NCI-H748 (cell line): Measurements from ENCODE around the gene SLC23A1.
"Not testable (repeated sequence)": the region's sequence is repeated elsewhere in the genome, so short reads cannot be mapped to it uniquely, and the experiment has no call there.

Experiments used
- DNase-seq: peaks from one replicate; lab custom pipeline; 2025; ENCODE audit not compliant: unreplicated experiment; lab: John Stamatoyannopoulos, UW

The SLC23A1 gene

DNA sequence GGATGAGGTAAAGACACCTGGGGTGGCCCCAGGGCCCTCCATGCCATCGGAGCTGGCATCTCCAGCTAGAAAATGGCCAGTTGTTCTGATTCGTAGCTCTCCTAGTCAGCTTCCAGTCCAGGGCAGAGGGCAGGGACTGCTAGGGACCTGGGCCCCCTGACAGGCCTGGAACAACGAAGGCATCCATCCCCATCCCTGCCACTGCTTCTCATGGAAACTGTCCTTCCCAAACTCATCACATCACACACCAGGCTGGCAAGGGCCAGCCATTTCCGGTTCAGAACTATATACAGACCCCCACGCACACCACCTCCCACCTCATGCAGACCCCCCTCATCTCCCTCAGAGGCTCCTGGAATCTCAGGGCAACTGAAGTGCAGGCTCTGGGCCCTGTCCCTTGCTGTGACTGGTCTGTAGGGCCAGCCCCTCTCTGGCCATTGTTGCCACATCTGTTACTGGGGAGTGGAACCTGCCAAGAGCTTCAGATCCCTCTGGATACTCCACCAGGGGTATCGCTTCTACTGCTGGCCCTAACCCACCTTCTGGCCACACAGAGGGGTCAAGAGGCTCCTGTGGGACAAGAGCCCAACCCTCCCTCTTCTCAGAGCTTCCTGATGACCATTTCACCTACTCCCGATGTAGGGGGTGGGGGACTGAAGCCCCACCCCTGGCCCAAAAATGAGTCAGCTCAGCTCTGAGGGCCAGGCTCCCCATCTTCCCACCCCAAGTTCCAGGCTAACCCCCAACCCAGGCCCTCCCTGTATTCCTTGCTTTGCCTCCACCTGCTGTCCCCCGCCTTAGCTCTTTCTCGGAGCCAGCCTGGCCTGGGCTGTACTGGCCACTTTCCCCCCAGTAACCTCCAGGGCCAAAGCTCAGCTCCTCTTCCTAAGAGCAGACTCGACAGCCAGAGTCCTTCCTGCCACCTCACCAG, 7.8 kb upstream of the SLC23A1 start:
- no peak for DNase-seq

DNA sequence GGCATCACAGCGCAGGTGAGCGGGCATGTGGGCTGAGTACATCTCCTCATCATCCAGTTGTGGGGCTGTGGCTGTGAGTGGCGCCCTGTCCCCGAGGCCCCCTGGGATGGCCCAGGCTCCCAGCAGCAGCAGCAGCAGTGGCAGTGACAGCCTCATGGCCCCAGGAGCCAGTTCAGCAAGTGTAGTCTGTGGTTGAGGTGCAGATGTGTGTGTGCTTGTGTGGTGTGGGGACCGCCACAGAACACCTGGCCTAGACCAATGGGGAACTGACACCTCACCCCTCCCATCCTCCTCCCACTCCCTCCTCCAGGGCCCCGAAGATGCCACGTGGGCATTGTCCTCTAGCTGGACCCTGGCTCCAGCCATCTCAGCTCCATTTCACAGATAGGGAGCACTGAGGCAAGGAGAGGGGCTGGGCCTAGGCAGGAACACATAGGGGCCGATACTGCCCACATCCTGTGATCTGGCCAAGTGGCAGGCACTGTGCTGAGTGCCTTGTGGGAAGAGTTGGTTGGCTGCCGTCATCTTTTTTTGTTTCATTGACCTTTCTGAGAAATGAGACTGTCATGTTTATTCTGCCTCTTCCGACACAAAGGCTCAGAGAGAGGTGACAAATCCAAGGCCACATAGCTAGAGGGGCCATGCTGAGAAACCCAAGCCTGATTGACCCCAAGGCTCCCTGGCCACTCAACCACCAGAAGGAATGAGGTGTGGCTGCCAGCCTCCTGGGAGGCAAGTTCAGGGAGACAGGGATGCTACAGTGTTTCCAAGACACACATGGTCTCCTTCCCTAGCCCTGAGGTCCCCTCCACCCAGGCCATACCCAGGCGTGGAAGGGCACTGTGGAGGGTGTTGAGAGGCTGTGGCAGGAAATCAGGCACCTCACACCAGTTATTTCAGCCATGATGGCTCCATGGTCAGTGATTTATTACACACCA, 6.9 kb upstream of the SLC23A1 start, which contains the start of gene MZB1:
MZB1 (minus strand) TSS at position 213 of the 938 bp plus-strand sequence; CDS start at position 156, 57 bp downstream.
- no peak for DNase-seq

DNA sequence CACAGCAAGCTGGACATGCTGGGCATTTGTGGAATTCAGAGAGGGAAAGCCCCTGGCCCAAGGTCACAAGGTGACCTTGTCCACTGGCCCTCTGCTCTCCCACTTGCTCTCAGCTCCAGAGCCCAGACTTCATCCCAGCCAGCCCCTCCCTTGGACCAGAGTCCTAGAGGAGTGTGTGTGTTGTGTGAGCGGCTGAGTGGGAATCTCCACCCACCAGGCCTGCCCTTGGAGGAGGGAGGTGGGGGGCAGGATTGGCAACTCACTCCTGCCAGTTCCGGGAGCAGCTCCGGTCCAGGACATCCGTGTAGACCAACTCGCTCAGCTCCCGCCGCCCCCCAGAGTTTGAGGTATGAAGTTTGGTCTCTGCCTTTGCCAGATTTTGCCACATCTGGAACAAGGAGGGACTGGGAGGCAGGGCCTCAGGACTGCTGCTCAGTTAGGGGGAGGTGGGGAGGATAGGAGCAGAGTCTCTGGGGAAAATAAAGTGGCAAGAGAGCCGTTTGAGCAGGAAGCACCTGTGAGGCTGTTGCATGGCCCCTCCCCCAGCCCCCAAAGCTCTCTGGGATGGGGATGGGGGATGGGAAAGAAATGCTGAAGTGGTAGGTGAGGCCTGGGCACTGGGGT, 5.2 kb upstream of the SLC23A1 start:
- no peak for DNase-seq

DNA sequence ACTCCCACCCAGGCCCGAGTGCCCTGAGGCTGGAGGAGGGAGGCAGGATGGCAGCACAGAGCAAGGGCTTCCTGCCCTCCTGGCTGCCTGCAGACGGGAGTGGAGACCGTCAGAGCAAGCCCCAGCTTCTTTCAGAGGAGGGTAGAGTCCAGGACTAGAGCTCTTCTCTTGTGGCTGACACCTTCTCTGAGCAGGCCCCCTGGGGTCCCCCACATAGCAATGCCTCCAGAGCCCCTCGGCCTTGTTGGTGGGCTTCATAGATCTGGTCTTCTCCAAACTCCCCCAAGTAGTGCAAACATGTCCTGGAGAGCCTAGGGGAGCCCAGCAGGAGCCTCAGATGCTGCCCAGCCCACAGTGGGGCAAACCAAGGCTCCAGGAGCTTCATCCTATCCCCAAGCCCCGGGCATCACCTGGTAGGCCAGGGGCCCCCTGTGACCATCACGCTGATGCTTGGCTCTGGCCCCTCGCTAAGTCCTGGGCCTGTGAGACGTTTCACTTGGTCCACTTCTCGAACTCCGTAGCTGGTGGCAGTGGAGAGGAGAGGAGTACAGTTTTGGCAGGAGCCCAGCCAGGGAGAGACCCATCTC, 4.6 kb upstream of the SLC23A1 start:
- no peak for DNase-seq

DNA sequence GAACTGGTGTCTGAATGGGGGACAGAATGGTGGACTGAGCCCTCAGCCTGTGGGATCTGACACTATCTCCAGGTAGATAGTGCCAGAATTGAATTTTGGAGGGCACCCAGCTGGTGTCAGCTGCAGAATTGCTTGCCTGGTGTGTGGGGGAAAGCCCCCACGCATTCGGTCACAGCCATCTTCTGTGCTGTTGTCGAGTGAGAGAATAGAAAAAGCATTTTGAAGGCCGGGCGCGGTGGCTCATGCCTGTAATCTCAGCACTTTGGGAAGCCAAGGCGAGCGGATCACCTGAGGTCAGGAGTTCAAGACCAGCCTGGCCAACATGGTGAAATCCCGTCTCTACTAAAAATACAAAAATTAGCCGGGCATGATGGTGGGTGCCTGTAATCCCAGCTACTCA, 3.9 kb upstream of the SLC23A1 start:
- DNase-seq, result not testable (repeated sequence)

DNA sequence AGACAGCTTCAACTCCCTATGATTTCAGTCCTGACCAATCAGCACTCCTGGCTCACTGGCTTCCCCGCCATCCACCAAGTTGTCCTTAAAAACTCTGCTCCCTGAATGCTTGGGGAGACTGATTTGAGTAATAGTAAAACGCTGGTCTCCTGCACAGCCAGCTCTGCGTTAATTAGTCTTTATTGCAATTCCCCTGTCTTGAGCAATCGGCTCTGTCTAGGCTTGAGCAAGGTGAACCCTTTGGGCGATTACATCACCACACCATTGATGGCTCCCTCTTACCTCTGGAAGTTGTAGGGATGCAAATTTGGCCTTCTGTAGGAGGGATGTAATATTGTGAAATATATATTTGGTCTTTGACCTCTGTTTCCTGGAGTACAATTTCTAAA, 2.9 kb upstream of the SLC23A1 start:
- no peak for DNase-seq

DNA sequence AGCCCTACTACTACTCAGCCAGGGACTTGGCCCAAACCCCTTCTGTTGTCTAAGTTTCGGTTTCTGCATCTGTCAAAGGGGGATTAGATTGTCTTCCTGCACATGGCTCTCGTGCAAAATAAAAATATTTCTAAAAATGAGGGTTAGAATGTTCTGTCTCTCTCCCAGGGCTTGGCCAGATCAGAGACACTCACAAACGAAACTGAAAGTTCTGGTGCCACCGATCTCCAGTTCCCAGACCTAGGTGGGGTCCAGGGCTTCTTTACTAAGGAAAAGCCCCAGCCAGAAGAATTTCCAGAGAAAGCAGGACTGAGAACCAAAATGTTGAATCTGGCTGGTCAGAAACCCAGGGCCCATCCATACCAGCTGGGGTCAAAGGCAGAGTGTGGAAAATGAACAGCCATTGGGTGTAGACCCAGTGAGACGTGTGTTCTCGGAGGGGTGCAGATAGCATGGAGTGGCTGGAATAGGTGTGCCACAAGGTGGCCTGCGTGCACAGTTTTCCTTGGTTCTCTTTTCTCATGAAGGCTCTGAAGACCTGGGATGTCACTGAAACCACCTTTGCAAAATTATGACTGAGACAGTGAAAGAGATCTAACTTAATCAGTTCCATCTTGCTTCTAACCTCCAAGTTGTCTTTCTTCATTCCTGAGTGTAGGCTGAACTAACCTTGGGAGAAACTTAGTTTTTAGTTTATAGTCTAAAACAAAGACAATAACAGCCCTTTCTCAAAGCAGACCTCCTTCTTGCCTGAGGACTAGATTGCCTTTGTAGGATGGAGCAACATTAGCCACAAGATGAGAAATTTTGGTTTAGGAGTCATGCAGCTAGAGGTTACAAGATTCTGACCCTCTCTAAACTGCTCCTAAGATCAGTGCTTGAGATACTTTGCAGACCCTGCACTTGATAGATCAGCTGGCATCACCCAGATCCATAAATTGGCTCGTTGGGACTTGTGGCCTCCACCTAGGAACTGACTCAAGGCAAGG, 2.3 kb upstream of the SLC23A1 start:
- DNase-seq, result no peak

DNA sequence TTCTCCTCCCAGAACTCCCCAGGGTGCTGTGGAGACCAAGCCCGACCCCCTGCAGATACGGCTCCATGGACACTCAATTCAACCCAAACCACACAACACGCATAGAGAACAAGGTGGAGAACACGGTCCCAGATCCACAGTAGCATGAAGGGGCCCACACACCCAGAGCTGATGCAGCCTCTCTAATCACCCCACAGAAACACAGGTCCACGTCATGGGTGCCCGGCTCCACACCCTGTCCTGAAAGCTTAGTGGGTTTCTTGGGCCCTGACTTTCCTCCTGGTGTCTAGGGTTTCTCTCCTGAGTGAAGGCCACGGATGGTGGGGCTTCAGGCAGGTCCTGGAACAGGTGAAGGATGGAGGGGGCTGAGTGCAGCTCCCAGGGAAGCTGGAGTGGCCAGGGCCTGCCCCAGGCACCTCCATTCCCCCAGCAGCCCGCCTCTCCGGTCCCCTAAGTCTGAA, 1.5 kb upstream of the SLC23A1 start:
- DNase-seq, result no peak

DNA sequence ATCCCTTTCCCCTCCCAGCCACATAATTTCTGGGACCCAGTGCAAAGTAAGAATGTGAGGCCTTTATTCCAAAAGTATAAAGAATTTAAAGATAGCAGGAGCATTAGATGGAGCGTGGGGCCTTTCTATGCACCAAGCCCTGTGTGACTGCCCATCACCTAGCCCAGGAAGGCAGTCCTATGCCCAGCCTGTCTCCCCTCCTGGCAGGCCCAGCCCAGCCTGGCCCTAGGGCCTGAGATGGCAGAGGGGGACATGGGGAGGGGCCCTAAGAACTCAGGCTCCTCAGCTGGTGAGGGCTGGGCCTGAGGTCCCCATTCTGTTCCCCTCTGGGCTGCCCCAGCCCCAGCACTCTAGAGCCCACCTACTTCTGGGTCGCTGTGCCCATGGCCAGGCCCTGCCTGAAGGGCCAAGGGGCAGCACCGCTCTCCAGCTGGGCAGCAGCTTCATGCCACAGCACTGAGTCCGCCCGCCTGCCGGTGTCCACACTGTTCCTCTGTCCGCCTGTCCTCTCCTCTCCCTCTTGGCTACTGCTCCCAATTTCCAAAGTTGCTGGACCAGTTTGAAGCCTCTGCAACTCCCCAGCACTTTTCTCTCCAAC, 995 bp upstream of the SLC23A1 start:
- no peak for DNase-seq

DNA sequence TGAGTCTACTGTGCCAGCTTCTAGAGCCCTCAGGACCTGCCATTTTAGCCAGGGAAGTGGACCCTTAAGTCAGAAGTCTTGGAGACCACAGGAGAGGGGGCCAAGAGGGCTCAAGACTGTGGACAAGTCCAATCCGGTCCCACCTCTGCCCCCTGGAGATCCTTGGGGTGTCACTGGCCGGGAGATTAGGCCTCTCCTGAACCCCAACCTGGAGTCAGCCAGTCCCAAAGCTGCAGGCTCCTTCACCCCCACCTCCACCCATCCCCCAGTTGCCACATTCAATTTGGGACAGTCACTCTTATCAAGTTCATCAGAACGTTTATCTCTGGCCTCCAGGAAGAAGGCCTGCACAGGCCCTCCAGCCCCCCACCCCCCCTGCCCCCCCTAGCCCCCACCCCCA, 290 bp downstream of the SLC23A1 start:
- no peak for DNase-seq

DNA sequence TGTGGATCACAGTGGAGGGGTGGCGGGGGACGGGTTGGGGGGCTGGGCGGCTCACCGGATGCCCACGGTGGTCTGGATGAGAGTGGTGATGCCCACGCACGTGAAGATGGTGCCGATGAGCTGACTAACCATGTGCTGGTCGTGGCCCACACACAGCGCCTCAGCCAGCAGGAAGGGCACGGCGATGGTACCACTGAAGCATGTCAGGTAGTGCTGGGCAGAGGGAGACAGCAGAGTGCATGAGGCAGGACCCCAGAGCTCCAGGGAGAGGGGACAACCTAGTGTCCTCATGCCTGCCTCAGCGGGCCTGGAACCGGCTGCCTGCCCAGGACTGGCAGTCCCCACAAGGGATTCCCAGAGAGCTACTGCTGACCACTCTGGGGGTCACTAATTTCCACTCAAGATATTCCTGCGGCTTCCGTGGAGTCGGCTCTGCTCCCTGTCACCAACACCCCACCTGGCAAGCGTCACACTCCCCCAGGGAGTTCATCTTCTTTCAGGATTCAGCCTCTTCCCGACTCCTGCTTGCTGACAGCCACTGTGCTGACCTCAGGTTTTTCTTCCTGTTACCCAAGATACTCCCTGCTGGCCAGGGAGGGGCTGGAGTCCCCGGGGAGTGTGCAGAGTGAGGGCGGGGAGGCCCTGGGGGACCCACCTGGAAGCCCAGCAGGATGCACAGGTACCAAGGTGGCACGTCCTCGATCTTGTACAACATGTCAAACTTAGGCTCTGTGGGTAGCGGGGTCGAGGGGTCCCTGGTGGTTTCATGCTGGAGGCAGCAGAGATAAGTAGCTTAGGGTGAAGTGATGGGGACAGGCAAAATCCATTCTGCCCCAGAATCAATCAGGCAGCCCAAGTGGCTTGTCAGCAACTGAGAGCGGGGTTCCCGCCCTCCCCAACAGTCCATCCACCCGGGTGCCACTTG, 998 bp downstream of the SLC23A1 start:
- DNase-seq, result no peak

DNA sequence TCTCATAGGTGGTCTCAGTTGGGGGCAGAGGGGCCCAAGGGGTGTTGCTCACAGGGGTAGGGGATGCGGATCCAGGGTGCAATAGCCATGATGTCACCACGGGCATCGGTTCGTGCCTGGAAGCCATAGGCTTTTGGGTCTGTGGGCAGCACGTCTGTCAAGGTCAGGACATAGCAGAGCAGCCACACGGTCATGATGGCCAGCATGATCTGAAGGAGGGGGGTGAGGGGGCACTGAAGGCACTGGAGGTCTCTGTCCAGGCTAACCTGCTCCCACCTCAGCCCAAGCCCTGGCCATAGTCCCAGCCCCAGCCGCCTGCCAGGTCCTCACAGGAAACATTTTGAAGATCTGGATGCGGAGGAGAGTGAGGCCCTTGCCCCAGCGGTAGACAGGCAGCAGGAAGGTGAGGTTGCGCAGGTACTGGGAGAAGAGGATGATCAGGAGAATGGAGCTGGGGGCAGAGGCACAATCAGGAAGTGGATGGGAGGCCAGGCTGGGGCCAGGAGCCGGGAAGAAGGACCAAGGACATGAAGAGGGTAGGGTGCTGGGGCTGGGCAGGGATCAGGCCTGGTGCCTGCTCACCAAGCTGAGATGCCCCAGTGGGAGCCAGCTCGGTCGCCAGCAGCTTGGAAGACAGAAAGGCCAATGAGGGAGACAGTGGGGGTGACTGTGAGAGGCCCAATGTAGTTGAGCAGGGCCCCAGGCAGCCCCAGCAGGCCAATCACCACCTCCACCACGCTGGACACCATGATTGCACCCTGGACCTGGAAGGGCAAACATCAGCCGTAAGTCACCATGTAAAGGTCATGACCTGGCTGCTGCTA, 3.3 kb downstream of the SLC23A1 start:
- no peak for DNase-seq

DNA sequence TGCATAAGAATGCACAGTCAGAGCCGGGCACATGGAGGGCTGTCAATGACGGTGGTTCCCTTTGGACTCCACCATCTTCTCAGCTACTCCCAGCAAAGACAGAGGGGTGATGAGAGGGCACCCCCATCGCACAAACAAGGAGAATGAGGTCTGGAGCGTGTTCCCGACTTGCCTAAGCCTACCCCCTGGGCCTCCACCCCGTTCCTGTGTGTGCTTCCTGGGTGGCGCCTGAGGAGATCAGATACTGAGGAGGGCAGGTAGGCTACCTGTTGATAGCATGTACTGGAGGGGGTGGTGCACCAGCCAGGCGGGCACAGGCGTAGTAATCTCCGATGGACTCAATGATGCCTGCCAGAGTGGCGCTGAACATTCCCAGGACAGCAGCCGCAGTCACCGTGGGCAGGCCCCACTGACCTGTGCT, 4.1 kb downstream of the SLC23A1 start:
- DNase-seq, result no peak

DNA sequence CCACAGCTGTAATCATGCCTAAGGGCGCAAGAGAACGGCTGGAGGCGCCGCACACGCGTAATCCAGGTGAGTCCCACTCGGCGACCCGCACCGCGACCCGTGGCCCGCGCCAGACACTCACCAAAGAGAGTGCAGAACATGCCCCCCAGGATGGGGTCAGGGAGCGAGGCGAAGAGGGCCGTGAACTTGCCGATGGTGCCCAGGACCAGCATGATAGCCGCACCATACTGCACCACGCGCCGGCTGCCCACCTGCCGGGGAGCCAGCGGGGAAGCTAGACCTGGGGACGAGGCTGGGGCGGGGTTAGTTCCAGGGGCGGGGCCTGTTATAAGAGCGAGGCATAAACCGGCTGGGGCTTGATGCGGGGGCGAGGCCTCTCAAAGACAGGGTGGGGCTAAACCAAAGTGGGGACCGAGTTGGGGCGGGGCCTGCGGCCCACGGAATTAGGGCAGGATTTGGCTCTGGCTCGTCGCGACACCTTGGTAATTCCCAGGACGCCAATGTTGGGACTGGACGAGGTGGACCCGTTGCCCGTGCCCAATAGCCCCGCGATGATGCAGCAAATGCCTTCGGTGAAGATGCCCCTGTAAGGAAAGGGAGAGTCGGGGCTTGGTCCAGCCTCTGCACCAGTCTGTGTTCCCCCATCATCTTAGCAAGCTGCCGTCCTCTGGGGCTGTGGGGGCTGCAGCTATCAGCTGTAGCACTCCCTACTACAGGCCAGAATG, 4.8 kb downstream of the SLC23A1 start:
- DNase-seq, result no peak

DNA sequence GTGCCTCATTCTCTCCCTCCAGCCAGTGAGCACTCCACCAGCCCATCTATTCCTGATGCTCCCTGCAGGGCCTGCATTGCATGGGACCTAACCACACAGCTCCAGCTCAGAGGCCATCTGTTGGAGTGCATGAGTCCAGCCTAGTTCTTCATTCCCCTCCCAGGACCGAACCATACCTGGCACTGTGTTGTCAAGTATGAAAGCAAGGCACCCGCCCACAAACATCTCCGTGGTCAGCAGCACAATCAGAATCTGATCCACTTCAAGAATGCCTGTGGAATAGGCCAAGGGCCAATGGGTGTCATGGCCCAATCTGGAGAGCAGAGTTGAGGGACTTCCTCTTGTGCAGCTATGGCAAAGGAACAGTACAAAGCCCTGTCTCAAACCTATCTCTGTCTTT, 5.9 kb downstream of the SLC23A1 start:
- DNase-seq, result no peak

DNA sequence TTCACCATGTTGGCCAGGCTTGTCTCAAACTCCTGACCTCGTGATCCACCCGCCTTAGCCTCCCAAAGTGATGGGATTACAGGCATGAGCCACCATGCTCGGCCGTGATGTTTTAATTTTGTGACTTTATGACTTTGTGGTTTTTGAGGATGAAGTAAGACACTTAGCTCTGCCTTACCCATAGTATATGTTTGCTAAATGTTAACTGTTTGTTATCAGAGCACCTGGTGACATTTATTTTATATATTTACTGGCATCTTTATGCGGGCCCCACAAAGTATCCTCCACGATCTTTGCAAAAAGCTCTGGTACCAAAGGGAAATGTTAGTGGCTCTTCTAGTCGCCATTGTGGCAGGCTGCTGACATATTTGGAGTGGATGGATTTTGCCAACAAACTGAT, 6.7 kb downstream of the SLC23A1 start:
- no peak for DNase-seq

DNA sequence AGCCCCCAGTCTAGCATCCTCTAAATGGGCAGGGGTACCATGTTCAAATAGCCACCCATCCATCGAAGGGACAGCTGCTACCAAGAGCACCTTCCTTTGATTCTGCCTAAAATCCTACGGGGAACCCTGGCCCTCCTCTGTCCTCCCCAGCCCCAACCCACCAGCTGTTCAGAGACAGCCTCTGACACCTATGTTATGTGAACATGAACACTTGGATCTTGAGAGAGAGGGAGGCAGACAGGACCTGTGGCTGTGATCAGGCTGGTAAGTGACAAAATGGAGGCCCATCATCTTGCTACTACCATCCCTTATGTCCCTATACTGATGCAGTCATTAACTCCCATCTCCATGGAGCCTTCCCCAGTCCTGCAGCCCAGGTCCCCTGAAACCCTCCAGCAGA, 8.2 kb downstream of the SLC23A1 start:
- DNase-seq, result no peak
